ENCODE measurements around the gene ITIH6.
A peak's percentile ranks its signal among the peaks of the same experiment; 100 is the strongest.
"Not testable (repeated sequence)": the region's sequence is repeated elsewhere in the genome, so short reads cannot be mapped to it uniquely, and the experiment has no call there.

The ITIH6 gene, protein sequence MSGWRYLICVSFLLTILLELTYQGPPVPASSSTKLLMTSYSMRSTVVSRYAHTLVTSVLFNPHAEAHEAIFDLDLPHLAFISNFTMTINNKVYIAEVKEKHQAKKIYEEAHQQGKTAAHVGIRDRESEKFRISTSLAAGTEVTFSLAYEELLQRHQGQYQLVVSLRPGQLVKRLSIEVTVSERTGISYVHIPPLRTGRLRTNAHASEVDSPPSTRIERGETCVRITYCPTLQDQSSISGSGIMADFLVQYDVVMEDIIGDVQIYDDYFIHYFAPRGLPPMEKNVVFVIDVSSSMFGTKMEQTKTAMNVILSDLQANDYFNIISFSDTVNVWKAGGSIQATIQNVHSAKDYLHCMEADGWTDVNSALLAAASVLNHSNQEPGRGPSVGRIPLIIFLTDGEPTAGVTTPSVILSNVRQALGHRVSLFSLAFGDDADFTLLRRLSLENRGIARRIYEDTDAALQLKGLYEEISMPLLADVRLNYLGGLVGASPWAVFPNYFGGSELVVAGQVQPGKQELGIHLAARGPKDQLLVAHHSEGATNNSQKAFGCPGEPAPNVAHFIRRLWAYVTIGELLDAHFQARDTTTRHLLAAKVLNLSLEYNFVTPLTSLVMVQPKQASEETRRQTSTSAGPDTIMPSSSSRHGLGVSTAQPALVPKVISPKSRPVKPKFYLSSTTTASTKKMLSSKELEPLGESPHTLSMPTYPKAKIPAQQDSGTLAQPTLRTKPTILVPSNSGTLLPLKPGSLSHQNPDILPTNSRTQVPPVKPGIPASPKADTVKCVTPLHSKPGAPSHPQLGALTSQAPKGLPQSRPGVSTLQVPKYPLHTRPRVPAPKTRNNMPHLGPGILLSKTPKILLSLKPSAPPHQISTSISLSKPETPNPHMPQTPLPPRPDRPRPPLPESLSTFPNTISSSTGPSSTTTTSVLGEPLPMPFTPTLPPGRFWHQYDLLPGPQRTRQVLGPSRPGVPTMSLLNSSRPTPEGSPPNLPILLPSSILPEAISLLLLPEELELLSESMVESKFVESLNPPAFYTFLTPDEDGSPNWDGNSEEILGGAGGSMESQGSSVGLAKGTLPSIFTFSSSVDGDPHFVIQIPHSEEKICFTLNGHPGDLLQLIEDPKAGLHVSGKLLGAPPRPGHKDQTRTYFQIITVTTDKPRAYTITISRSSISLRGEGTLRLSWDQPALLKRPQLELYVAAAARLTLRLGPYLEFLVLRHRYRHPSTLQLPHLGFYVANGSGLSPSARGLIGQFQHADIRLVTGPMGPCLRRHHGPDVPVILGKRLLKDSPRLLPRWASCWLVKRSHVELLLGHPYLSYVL

DNA sequence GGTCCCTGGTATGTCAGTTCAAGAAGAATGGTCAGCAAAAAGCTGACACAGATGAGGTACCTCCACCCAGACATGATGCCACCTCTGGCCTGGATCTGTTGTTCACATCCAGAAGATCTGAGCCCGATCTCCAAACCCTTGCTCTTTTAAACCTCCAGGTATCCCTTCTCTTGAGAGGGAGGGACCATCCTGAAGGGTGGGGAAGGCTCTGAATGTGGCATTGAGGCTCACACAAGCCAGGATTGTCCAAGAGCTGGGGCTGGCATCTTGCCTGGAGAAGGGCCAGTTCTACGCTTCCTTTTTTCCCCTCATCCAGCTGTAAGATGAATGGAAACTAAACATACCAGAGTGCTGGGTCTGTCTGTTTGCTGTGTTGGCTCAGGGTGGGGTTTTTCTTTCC lies at the start of gene ITIH6:
Gene ITIH6, minus strand, starts transcription at position 119 of the 400 bp plus-strand sequence. Its CDS starts 45 bp downstream, at position 74.
- no peak for DNase-seq

- not testable (repeated sequence) for DNase-seq
Observed at GRCh38 chrX:54847700-54848099, 49.6 kb upstream of the ITIH6 start.

GRCh38 chrX:54843050-54843449 lies 45.0 kb upstream of the ITIH6 start:
- no peak for DNase-seq

DNA sequence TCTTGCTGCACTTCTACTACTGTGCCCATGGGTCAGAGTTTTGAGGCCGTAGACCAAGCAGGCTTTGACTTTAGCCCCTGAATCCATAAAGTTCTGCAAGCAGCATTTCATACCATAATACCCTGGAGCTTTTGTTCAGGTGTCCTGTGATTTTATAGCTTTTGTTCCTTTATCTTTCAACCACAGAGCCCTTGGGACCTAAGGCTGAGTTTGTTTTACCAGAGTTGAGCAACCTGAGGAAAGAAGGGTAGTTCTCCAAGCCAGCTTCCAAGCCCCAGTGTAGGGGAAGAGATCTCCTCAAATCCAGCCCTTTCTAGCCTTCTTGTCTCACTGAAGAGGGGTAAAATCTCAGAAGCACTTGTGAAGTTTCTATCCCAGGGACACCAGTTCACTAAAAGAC lies 44.6 kb upstream of the ITIH6 start:
- DNase-seq, result no peak

DNA sequence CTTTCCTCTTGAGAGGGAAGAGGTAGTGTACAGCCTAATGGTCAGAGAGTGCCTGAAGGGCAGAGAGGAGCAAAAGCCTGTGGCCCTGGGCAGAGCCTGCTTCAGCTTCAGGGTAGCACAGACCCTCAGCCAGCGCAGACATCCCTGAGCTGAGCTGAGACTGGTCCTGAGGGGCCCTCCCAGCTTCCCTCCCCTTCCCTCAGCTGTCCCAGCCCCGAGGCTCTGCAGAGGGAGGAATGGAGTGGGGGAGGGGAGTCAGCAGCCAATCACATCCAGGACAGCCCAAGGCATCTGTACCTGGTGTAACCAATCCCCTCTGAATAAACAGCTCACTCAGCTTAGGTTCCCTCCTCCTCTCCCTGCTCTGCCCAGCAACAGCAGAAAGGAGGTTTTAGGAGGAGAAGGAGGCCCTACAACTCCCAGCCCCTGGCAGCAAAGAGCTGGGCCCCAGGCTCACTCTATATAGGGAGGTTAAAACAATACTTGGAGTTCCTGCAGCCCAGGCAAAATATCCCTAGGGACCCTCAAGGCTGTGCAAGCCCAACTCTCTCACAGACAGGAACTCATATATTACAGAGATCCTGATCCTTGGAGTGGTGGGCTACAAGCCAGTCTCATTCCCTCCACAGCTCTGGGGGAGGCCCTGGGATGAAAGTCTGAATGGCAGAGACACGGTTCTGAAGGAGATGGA lies 43.3 kb upstream of the ITIH6 start:
- not testable (repeated sequence) for DNase-seq

- DNase-seq, result no peak
Observed at GRCh38 chrX:54838583-54838982, 40.5 kb upstream of the ITIH6 start.

DNA sequence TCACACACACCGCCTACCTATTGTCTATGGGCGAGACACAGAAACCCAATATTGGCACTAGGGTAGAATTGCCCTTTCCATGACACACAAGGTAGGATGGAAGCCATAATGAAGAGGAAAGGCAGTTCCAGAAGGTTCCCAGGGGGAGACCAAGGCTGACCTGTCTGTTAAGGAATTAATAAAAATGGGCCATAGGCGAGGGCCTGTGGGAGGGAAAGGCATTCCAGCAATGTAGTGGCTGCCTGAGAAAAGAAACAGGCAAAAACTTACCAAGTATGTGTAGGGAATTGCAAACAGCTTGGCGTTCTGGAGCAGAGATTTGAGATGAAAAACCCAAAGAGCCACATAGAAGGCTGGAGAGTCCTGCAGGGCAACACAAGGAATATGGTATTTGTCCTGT lies 28.5 kb upstream of the ITIH6 start:
- no peak for DNase-seq

DNA sequence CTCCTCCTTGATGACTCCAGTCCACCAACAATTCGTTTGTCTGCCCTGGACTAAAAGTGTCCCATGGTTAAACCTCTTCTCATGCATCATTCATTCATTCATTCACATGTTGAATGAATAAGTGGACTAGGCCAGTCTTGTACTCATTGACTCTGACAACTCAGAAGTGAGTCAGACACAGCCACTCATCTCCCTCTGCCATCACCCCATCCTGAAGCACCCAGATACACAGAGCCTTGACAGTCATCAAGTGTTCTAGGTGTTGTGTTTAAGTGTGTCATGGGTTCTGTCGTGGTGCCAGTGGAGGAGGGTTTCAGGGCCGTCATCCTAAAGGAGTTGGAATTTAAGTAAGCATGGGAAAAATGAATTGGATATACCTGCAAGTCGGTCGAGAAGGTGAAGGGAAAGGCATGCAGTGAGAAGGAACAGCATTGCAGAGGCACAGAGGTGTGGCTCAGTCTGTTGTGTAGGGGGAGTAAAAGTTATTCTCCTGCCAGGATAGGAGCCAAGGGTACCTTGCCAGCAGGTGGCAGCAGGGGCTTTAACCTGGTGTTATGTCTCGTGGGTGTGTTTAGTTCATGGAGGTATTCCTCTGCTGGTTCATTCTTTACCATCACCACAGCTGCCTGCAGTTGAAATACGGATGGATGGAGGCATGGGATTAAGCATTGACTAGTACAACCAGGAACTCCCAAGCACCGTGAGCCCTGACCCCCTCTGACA lies 27.8 kb upstream of the ITIH6 start:
- DNase-seq, result no peak

DNA sequence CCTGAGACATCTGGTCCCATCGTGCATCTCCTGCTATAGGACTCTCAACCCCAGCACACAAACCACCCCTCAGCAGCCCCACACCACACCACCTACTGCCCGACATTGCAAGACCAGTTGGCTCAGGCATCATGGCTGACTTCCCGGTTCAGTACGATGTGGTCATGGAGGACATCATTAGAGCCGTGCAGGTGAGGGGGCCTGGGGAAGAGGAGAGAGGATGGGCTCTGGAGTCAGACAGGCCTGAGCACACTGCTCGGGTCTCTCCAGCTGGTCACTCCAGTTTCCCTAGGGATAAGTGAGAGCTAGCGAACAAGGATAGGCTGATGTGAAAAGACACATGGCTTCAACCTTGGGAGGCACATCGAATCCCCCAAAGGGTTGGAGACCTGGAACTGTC lies 26.7 kb upstream of the ITIH6 start:
- no peak for DNase-seq

DNA sequence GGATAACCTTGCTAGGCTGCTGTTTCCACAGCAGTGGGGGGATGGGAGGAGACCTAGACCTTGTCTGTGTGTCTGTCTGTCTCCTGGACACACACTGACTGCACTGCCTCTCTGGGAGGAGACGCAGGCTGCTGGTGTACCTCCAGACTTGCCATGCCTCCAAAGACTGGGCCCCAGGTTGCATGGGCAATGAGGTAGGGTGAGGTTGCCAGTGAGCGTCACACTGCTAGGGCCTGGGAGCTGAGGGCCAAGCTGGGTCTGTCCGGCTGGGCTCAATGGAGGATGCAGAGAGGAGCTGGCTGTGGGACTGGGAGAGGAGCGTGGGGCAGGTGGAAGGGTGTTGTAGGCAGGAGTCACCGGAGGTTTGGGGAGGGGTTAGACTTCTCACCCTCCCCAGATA lies 26.1 kb upstream of the ITIH6 start:
- no peak for DNase-seq

DNA sequence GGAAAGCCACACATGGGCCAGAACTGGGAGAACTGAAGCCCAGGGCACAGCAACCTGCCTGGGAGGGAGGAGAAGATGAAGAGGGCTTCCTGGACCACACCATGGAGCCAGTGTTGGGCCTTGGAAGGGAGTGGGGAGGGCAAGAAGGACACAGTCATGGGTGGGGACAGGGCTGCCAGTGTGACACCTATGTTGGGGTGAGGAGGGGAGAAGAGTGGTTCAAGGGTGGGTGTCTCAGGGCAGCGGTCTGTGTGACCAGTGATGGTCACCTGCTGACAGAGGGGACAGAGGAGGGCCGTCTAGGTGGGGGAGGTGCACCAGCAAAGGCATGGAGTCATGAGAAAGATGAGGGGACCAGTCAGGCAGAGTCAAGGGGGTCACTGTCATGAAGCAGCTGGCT lies 23.3 kb upstream of the ITIH6 start:
- DNase-seq, result no peak

DNA sequence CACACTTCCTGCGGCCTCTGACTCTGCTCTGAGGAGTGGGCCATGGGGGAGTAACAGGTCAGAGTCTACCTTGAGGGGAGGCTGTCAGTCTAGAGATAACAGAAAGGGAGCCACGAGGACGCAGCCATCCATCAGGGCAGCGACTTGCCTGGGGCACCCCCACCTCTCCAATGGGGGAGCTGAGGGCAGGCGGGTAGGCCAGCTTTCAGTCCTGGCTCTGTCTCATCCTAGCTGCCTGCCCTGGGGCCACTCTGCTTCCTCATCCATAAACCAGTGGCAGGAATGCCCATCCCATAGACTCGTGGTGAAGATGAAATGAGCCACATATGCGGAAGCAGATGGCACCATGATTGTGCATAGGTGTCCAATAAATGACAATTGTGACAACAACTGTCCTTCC lies 22.7 kb upstream of the ITIH6 start:
- DNase-seq, result no peak

DNA sequence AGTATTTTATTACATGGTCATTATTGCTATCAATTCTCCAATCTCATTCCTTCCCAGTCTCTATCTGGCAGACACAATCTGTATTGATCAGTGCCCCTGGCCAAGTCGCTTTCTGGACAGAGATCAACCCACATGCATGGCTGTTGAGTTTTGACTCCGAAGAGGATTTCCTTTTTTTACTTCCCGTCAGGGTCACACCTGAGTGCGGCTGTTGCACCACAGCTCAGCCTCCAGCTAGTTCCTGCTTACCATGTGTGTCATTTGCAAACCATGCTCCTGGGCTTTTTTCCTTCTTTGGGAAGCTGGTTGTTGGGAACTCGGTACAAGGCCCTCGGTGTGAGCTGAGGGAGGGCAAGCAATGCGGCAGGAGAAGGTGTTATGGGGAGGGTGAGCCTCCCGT lies 21.1 kb upstream of the ITIH6 start:
- DNase-seq, result no peak

- DNase-seq, result no peak
Observed at GRCh38 chrX:54818221-54818620, 20.2 kb upstream of the ITIH6 start.

- no peak for DNase-seq
Observed at GRCh38 chrX:54817220-54817820, 19.3 kb upstream of the ITIH6 start.

GRCh38 chrX:54812306-54812705 lies 14.3 kb upstream of the ITIH6 start:
- DNase-seq, result no peak

DNA sequence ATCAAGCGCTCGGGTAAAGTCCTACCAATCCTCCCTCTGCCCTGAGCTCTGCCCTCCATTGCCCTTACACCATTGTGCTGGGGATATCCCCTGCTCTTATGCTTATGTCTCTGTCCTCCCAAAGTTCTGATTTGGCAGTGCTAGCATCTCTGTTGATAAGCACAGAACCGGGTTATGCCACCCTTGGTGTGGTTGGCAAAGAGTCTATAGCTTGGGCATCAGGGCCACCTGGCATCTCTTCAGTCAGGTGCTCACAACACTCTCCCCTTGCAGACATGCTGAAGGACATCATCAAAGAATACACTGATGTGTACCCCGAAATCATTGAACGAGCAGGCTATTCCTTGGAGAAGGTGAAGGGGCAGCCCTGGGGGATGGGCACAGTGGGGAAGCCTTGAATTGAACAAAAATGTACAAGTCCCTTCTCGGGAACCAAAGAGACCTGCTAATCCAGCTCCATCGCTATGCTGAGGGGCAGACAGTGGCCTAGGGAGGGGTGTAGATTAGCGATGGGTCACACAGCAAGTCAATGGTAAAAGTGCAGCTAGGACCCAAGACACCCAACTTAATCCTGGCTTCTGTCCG lies 13.3 kb upstream of the ITIH6 start:
- no peak for DNase-seq

DNA sequence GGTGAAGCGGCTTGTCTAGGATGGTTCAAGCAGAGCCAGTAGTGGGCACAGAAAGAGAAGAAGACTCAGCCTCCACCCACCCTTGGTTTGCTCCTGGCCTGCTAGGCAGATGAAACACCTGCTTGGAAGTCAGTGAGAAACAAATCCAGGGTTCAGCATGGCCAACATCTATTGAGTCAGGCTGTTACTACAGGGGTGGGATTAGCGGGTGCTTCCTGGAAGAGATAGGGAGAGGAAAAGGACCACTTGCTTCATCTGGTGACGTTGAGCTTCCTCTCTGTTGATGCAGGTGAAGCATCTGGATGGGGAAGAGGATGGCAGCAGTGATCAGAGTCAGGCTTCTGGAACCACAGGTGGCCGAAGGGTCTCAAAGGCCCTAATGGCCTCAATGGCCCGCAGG lies 12.5 kb upstream of the ITIH6 start:
- no peak for DNase-seq

DNA sequence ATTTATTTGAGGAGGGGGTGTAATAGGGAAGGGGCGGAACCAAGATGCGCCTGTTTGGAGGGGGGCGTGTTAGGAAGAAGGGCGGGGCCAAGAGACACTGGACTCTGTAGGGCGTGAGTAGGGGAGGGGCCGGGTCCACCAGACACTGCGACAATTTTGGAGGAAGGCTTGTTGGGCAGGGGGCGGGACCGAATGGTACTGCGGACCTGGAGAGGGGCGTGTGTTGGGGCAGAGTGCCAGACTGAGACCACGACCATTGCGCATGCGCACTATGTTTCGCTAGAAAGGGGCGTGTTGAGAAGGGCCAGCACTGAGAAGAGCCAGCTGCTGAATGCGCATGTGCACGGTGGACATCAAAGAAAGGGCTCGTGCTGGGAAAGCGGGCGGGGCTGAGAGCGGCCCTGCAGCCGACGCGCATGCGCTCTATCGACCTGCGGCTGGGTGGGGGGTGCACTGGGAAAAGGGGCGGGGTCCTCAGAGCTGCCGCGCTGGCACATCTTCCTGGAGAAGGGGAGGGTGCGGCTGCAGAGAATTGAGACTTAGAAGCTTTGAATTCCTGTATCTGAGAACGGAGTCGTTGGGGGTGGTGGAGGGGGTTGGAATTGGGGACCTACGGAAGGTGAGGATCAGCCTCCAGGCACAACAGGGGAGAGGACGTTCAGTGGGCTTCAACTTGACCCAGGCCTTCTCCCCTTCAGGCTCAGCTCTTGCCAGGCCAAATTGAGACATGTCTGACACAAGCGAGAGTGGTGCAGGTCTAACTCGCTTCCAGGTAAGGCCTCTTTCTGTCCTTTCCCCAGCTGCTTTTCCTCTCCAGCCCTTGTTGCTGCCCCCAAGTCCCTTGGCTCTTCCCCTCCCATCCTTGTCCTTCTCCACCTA lies 10.8 kb upstream of the ITIH6 start:
- peak; percentile 73 to 75 for DNase-seq

- DNase-seq, result peak; percentile 43 to 56
Observed at GRCh38 chrX:54808109-54808604, 10.1 kb upstream of the ITIH6 start.
